ENCODE data around the gene MAGI2. TPM values are rescaled to one million over a fixed set of nuclear protein-coding genes. Genes with fewer than 3 reads are reported as not detected.

MAGI2 gene
- total RNA-seq, 1 experiment from 2014 or later, result 0.34 TPM

- intact Hi-C loops (cut with micrococcal nuclease; ENCODE audit: unreplicated experiment), result no loop called here
- Histone ChIP-seq H3K27me3 (replicated peaks; ENCODE audit: insufficient read depth, low read depth, low read length, poor library complexity) (peaks cover 5% of the 10 kb centered on the region), H3K9me3 (ENCODE audit: low read depth, low read length, poor library complexity, severe bottlenecking) (no peaks in the 10 kb centered on the region), H3K27ac (ENCODE audit: low read depth, low read length, poor library complexity, severe bottlenecking) (no peak overlapping the region), H3K4me3 (ENCODE audit: low read depth, low read length, poor library complexity, severe bottlenecking) (no peak overlapping the region), H3K36me3 (ENCODE audit: insufficient read depth, low read length, poor library complexity, severe bottlenecking) (no peaks in the 10 kb centered on the region), H3K4me1 (ENCODE audit: insufficient read depth, low read length, poor library complexity, severe bottlenecking) (no peaks in the 10 kb centered on the region)
- TF ChIP-seq CTCF (conservative IDR thresholded peaks at IDR 0.05; ENCODE audit: low read depth, low read length), result no peak
- TF ChIP-seq EZH2 (IDR thresholded peaks at IDR 0.05; ENCODE audit: borderline replicate concordance, low read depth, low read length, poor library complexity, severe bottlenecking), result no peak
- no TSS peak for BruUV-seq (replicated peaks)
- ChIA-PET POLR2A (ENCODE audit: low non-redundant PET) (no interaction called here), CTCF (no interaction called here)
- no peak for DNase-seq (ENCODE audit: low spot score)
Measured at GRCh38 chr7:78081344-78081743, 1372.1 kb downstream of the MAGI2 start.

GRCh38 chr7:78080811-78081210 lies 1372.7 kb downstream of the MAGI2 start:
- TF ChIP-seq CTCF (conservative IDR thresholded peaks at IDR 0.05; ENCODE audit: low read depth, low read length) (no peak), EZH2 (IDR thresholded peaks at IDR 0.05; ENCODE audit: borderline replicate concordance, low read depth, low read length, poor library complexity, severe bottlenecking) (no peak)
- POLR2A ChIA-PET (ENCODE audit: low non-redundant PET), result no interaction called here
- peak; percentile 10 for DNase-seq (ENCODE audit: low spot score)
- no peak overlapping the region for H3K27ac ChIP-seq (ENCODE audit: low read depth, low read length, poor library complexity, severe bottlenecking)
- no peak overlapping the region for H3K4me3 ChIP-seq (ENCODE audit: low read depth, low read length, poor library complexity, severe bottlenecking)
- H3K4me1 ChIP-seq (ENCODE audit: insufficient read depth, low read length, poor library complexity, severe bottlenecking), result no peaks in the 10 kb centered on the region
- CTCF ChIA-PET, result no interaction called here
- intact Hi-C loops (cut with micrococcal nuclease; ENCODE audit: unreplicated experiment), result no loop called here
- BruUV-seq (replicated peaks), result no TSS peak
- no peaks in the 10 kb centered on the region for H3K36me3 ChIP-seq (ENCODE audit: insufficient read depth, low read length, poor library complexity, severe bottlenecking)
- peaks cover 5% of the 10 kb centered on the region for H3K27me3 ChIP-seq (replicated peaks; ENCODE audit: insufficient read depth, low read depth, low read length, poor library complexity)
- no peaks in the 10 kb centered on the region for H3K9me3 ChIP-seq (ENCODE audit: low read depth, low read length, poor library complexity, severe bottlenecking)

GRCh38 chr7:78080241-78080640 lies 1373.2 kb downstream of the MAGI2 start:
- intact Hi-C loops (cut with micrococcal nuclease; ENCODE audit: unreplicated experiment), result no loop called here
- POLR2A ChIA-PET (ENCODE audit: low non-redundant PET), result no interaction called here
- H3K4me3 ChIP-seq (ENCODE audit: low read depth, low read length, poor library complexity, severe bottlenecking), result no peak overlapping the region

More at GRCh38 chr7:78080241-78080640, 1373.2 kb downstream of the MAGI2 start:
- Histone ChIP-seq H3K36me3 (ENCODE audit: insufficient read depth, low read length, poor library complexity, severe bottlenecking) (no peaks in the 10 kb centered on the region), H3K27me3 (replicated peaks; ENCODE audit: insufficient read depth, low read depth, low read length, poor library complexity) (peaks cover 5% of the 10 kb centered on the region), H3K4me1 (ENCODE audit: insufficient read depth, low read length, poor library complexity, severe bottlenecking) (no peaks in the 10 kb centered on the region), H3K27ac (ENCODE audit: low read depth, low read length, poor library complexity, severe bottlenecking) (no peak overlapping the region), H3K9me3 (ENCODE audit: low read depth, low read length, poor library complexity, severe bottlenecking) (no peaks in the 10 kb centered on the region)
- TF ChIP-seq CTCF (conservative IDR thresholded peaks at IDR 0.05; ENCODE audit: low read depth, low read length) (no peak), EZH2 (IDR thresholded peaks at IDR 0.05; ENCODE audit: borderline replicate concordance, low read depth, low read length, poor library complexity, severe bottlenecking) (no peak)
- CTCF ChIA-PET, result no interaction called here
- BruUV-seq (replicated peaks), result no TSS peak
- no peak for DNase-seq (ENCODE audit: low spot score)

Data from A673 (cell line).